HK-2 (cell line): ENCODE data around the gene EIF5AL1.
"Not testable (repeated sequence)": the region's sequence is repeated elsewhere in the genome, so short reads cannot be mapped to it uniquely, and the experiment has no call there.

Experiments
- DNase-seq: peaks from one replicate; pipeline ENCODE4 v3.0.0-alpha.2; 2018; ENCODE audit not compliant: unreplicated experiment

The EIF5AL1 gene

DNA sequence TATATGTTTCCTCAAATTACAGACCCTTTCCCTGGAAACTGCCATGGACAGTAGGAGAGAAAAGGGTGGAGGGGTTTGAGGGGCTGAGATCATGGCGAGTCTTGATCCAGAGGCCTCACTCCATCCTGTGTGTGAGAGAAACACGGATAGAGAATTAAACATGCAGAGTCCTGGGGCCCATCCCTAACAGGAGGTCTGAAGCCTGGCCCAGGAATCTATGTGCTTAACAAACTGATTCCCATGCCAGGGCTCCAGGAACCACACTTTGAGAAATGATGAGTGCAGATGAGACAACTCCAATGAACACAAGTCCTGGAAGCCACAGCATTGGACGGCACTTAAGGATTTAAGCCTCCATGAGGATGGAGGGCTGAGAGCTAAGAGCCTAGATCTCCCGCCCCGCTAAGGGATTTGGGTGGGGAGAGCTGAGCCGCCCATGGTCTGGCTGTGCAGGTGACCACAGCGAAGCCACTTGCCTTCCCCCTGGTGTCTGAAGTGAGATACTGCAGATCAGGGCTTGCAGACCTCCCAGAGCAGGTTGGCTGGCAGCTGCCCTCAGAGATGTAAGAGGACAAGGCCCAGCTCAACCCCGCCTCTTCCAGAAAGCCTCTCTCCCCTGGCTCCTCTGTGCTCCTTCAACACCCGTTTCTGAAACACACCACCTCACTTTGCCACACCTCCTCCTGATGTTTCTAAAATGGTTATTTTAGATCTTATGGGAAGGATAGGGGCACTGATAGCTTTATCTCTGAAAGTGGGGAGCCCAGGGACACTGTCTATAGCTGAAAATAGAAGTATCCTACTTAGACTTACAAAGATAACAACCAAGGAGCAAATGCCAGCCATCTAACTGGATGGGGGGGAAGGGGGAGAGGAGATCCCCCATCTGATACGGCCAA lies 24.8 kb upstream of the EIF5AL1 start:
- DNase-seq, result peak; percentile 43

DNA sequence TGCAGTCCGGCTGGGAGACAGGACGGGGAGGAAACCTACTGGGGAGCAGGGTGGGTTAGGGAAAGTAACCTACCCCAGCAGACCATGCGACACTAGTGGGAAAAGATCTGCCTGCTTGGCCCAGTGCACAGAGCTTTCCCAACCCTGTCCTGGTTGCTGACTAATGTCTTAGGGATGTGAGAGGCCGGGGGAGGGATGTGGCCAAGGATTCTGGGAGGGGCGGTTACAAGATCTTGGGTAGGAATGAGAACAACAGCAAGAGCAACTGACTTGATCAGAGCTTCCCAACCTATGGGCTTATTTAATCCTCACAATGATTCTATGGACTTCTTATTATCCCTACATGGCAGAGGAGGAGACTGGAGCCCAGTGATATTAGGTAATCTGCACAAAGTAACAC lies 24.0 kb upstream of the EIF5AL1 start:
- DNase-seq, result peak; percentile 83

DNA sequence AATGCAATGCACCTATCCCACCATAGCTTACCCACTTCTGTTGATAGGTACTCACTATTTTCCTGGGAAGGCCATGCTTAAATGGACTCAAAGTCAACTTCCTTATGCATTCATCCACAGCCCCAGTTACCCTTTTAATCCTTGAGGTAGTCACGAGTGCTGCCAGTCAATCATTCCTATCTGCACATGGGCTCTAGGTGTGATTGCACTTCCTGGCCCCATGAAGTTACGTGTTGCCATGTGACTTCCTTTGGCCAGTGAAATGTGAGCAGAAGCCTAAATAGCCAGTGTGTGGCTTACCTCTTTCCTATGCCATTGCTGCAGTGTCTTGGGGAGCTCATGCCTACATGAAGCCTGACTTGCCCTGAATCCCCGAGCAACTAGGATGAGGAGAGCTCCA lies 23.5 kb upstream of the EIF5AL1 start:
- DNase-seq, result peak; percentile 38

DNA sequence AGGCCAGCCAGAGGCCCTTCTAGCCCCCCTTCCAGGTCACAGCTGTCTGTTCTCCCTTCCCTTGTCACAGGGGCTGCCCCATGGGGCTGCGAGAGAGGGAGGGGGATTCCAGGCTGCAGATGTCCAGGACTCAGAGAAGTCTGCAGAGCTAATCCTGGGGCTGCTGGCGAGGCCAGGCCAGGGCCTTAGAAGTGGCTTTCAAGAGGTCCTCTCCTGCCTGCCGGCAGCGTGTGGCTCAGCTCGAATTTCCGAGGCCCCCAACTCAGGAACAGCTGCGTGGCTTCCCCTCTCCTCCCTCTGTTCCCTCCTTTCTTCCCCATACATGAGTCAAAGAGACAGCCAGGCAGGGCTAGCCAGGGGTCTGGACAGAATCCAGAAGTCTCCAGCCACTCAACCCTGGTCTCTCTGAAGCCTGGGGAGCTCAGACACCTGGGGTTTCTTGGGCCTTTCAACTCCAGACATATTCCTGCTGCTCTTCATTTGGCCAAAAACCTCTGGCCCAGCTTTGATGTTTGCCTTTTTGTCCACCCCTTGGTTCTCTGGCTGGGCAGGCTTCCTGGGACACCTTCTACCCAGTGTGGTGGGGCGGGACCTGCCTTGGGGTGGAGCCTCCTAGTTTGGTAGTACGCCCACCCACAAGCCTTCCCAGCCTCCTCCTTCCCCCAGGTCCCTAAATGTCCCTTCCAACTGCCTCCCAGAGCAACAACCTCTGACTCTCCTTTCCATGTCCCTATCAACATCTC lies 21.8 kb upstream of the EIF5AL1 start:
- DNase-seq, result no peak

DNA sequence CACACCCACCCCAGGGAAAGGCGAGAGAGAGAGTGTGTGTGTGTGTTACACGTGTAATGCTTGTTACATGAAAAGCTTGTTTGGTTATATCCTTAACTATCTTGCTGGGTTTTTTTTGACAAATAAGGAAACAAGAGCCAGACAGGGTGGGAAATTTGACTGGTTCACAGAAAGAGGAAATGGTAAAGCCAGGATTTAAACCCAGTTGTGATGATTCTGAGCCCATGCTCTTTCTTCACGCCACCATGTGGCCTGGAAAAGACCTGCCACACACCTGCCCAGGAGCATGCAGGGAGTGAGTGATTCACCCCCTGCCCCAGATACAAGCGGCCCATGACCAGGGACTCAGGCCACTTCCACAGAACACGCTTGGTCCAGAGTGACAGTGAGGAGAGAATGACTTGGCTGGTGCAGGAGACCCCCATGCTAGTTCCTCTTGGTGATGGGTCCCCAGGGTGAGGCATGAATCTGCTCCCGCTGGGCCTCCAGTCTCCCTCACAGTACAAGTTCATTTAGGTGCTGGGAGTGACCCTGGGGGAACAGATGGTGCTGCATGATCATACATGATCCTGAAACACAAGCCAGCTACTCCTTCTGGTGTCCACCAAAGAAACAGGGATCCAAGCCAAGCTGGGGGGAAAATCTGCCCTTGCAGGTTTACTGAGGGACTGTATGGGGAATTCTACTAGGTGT lies 21.0 kb upstream of the EIF5AL1 start:
- DNase-seq, result no peak

DNA sequence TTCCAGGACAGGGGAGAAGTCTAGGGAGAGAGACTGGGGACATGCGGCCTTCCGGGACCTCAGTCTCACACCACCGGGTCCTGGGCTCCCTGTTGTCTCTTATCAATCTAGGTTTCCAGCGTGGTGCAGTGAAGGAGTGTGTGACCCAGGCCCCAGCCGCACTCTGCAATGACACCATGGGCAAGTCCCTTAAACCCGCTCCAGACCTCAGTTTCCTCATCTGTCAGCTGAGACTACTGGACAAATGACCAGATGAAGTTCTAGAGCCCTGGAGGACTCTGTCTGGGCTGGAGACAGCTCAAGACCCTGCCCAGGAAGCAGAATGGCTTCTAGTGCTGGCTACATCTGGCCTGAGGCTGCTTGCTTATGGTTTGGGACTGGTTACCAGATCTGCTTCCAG lies 20.1 kb upstream of the EIF5AL1 start:
- no peak for DNase-seq

DNA sequence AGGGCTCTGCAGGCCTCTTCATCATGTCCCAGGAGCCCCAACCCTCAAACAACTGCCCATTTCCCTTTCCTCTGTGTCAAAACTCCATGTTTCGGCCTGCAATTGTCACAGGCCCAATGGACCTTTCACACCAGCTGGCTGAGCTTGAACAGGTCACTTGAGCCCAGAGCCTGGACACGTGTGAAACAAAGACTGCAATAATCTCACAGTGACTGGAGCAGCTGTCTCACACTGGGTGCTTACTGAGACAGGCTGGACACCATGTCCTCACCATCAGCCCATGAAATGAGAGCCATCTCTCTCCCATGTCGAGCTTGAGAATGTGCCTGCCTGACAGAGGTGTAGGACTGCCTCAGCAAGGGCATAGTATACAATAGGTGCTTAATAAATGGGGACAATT lies 19.5 kb upstream of the EIF5AL1 start:
- DNase-seq, result no peak

DNA sequence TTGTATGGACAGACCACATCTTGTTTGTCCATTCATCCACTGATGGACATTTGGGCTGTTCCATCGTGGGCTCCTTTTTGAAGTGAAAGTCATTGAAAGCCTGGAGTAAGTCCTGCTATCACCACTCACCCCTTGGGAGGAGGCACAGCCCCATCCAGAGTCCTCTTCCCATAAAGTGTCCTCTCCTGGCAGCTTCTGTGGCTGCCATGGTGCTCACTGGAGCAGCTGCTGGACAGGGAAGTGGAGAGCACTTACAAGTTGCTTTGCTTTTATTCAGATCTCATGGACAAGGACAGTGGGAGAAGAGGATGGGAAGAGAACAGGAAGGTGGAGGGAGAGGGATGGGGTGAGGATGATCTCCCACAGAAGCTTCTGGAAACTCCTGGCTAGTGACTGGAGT lies 18.5 kb upstream of the EIF5AL1 start:
- no peak for DNase-seq

DNA sequence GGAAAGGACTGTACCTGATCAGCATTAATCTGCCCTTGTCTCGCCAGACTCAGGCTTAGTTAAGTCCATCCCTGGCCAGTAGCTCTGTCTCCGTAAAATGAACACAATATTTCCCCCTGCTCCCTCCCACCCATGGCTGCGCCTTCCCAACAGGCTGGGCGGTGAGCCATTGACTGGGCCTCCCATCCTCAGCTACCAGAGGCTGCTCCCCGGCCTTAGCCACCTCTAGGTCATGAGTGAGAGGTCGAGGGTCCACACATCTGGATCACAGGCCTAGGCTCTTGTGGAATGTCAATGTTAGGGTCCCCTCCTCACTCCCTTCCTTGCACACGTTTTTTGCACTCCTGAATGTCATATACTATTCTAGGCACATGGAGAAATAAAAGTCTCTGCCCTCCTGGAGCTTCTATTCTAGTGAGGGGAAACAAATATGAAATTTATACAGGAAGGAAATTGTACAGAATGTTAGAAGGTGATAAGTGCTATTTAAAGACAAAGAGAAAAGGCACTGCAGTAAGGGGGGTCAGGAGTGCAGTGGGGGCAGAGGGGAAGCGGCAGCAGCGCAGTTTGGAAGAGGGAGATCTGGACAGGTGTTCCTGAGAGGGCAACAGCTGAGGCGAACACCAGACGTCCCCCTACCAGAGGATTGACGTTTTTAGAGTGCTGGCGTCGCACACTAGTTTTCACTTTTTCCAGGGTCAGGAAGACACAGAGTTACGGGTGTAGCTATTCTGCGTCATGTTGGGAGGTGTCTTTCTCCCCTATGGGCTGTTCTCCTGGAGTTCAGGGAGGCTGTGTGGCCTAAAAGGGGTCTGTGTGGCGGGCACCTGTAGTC lies 17.2 kb upstream of the EIF5AL1 start:
- DNase-seq, result no peak

DNA sequence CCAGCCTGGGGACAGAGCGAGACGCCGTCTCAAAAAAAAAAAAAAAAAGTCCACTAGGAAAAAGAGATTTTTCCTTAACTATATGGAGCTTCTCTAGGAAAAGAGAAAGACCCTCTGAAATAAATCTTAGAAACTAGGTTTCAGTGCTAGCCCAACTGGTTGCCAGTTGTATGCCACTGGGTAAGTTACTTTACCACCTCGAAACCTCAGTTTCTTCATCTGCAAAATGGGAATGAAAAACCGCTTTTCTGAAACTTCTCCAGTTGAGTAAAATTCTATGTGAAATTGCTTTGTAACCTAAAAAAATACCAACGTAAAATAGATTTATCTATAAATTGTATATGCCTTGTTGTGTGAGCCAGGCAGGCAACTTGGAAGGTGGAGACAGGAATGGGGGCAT lies 16.5 kb upstream of the EIF5AL1 start:
- no peak for DNase-seq

DNA sequence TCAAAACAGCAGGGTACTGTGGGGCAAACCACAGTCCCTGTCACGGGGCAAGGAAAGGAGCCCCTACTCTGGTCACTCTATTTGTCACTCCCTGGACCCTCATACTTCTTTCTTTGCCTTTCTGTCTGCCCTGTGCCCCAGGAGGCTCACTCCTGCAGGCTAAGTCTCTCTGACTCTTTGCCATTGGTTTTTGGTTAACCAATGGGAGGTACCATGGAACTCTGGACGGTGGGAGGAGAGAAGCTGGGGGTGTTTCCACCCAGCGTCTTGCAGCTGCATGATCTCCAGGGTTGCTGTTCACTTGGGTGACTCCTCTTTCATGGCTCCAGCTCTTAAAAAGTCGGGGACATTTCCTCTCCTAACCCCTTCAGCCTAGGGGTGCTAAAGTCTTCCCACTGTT lies 15.4 kb upstream of the EIF5AL1 start:
- no peak for DNase-seq

DNA sequence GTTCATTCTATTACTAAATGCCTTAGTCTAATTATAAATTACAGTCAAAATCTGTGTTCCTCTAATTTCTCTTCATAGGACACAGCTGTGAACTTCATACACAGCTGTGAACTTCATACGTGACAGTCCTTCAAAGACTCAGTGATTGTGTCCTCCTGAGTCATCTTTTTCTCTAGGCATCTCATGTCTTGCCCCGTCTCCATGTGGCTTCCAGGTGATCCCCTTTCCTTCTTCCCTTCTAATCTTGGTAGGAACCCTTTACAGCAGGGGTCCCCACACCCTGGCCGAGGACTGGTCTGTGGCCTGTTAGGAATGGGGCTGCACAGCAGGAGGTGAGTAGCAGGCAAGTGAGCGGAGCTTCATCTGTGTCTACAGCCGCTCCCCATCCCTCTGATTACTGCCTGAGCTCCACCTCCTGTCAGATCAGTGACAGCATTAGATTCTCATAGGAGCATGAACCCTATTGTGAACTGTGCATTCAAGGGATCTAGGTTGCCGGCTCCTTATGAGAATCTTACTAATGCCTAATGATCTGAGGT lies 14.0 kb upstream of the EIF5AL1 start:
- no peak for DNase-seq

DNA sequence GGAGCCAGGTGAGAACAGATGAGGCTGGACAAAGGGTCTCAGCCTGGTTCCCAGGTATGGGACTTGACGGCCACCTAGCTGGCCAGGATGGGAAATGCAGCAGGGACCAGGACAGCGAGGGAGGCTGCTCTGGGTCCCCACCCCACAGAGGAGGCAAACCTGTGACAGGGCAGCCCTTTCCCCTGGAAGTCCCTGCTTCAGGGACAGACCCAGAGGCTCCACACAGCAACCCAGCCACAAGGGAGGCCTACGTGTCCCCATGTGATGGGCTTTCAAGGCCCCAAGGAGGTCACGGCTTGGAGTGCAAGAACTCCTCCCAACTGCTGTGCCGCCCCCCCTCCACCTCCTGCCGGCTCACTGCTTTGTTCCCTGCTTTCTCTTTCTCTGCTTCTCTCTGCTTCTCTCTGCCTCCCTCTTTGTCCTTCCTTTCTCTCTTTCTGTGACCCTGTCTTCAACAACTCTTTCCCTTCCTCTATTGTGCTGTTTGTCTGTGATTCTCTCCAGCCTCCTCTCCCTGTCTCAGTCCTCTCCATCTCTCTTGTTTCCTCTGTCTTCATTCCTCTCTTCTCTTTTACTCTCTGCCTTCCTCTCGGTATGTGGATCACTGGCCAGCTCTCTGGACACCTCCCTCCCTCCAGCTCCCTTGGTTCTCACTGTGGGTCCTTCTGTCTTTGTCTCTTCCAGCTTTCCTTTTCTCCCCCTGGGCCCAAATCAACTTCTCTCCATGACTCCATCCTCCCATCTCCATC lies 9.6 kb upstream of the EIF5AL1 start:
- peak; percentile 37 for DNase-seq

DNA sequence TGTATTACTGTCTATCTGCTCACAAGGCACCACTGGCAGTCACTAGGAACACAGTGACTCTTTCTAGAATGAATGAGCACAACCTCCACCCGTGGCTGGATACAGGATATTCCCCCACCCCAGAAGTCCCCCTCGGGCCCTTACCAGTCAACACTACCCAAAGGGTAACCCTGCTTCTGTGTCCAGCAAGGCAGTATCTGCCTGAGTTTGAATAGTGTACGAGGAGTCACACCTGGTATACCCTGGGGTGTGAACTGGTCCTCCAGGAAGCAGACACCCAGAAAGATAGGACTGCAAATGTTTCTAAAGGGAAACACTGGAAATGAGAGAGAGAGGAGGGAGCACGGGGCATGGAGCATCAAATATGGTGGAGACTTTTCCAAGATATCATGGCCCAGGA lies 8.5 kb upstream of the EIF5AL1 start:
- not testable (repeated sequence) for DNase-seq

DNA sequence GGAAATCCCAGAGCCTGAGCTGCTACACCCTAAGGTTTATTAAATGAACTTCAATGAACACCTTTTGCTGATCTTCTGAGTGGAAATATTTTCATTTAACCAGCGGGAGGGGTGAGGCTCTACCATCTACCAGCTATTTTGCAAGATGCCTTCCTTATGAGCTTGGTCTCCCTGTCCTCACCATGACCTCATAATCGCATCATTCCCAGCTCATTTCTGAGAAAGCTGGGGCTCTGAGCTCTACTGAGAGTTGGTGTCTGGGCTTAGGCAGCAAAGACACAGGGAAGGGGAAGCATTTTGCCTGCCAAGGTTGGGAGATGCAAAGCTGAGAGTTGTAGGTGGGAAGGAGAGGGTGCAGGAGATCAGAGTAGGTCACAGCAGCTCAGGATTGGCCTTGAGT lies 7.8 kb upstream of the EIF5AL1 start:
- DNase-seq, result not testable (repeated sequence)

DNA sequence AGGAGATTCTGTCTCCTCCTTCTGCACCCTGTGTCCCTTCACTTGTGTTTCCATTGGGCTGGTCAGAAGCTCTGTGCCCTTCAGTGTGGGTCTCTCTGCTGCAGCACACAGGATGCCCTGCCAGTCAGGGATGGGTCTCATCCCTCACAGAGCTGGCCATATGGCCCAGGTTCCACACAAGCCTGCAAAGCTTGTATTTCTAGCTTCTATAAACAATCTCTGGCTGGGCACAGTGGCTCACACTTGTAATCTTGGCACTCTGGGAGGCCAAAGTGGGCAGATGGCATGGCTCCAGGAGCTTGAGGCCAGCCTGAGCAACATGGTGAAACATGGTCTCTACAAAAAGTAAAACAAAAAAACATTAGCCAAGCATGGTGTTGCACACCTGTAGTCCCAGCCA lies 7.0 kb upstream of the EIF5AL1 start:
- not testable (repeated sequence) for DNase-seq

DNA sequence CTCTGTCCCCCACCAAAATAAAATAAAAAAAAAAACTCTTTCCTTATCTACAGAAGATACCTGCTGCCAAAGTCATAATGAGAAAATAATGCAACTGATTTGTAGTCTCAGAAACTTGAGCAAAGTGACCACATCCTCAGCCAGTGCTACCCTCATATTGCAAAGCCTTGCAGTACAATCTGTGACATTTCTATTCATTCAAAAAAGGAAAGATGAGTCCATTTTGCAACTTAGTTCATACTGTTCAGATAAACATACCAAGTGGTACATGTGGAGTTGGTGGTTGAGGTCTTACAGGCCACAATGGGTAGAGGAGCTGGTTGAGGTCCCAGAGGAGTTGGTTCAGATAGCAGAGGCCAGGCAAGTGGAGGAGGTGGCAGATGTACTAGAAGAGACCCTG lies 6.5 kb upstream of the EIF5AL1 start:
- DNase-seq, result no peak

DNA sequence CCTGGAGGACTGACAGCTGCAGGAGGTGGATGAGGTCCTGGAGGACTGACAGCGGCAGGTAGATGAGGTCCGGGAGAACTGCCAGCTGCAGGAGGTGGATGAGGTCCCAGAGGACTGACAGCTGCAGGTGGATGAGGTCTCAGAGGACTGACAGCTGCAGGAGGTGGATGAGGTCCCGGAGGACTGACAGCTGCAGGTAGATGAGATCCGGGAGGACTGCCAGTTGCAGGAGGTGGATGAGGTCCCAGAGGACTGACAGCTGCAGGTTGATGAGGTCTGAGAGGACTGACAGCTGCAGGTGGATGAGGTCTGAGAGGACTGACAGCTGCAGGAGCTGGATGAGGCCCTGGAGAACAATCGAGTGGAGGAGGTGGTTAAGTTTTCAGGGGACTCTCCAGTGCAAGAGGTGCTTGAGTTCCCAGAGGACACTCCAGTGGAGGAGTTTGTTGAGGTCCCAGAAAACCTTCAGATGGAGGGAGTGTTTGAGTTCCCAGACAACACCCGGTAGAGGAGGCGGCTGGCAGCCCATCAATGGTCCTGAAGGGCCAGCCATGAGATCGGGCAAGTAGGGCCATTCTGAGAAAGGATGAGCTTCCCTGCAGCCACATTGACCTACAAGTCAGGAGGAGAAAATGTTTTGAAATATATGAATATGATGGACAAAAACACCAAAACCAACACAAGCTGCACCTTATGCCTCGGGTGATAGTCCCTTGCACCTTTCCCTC lies 4.7 kb upstream of the EIF5AL1 start:
- no peak for DNase-seq

DNA sequence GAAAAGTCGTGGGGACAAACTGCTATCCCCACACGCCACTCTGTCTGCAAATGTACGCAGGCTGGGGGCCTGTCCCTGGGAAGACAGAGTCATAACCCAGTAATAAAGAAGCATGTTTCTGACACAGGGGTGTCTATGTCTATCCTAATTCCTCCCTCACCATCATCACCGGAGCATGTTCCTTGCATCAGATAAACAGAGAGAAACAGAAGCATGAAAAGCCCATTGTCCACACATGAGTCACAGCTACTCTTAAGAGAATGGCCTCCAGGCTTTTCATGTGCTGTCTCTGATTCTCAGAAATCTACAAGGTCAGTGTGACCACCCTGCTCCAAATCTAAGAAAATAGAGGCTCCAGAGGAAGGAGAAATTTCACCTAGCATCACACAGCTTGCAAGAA lies 4.1 kb upstream of the EIF5AL1 start:
- not testable (repeated sequence) for DNase-seq
